ENCODE measurements around the gene ZACN. TPM values are rescaled to one million over a fixed set of nuclear protein-coding genes. Genes with fewer than 3 reads are reported as not detected.

Gene ZACN
- total RNA-seq, 1 donor from 2014 or later = 0.29 TPM

GRCh38 chr17:76102944-76103273, 23.9 kb downstream of the ZACN start:
- Mint-ChIP-seq H3K27me3 (no peaks in the 10 kb centered on the region), H3K4me1 (ENCODE audit: unreplicated experiment) (peaks cover 16% of the 10 kb centered on the region), H3K9me3 (no peaks in the 10 kb centered on the region), H3K4me3 (peak overlapping the region; percentile 93), H3K36me3 (peaks cover 12% of the 10 kb centered on the region), H3K27ac (peak overlapping the region; percentile 93)
- TF ChIP-seq, protein P1, sequence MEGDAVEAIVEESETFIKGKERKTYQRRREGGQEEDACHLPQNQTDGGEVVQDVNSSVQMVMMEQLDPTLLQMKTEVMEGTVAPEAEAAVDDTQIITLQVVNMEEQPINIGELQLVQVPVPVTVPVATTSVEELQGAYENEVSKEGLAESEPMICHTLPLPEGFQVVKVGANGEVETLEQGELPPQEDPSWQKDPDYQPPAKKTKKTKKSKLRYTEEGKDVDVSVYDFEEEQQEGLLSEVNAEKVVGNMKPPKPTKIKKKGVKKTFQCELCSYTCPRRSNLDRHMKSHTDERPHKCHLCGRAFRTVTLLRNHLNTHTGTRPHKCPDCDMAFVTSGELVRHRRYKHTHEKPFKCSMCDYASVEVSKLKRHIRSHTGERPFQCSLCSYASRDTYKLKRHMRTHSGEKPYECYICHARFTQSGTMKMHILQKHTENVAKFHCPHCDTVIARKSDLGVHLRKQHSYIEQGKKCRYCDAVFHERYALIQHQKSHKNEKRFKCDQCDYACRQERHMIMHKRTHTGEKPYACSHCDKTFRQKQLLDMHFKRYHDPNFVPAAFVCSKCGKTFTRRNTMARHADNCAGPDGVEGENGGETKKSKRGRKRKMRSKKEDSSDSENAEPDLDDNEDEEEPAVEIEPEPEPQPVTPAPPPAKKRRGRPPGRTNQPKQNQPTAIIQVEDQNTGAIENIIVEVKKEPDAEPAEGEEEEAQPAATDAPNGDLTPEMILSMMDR (conservative IDR thresholded peaks at IDR 0.05) = no peak
- DNase-seq (ENCODE audit: extremely low spot score, unreplicated experiment) = no peak

GRCh38 chr17:76103274-76104139, 24.5 kb downstream of the ZACN start, which contains the start of gene EXOC7:
EXOC7 (minus strand) TSS chr17:76103787; CDS start chr17:76103692, 95 bp downstream.
- Mint-ChIP-seq H3K27me3 (no peaks in the 10 kb centered on the region), H3K27ac (peak within 1 kb of the TSS; percentile 93)

DNA sequence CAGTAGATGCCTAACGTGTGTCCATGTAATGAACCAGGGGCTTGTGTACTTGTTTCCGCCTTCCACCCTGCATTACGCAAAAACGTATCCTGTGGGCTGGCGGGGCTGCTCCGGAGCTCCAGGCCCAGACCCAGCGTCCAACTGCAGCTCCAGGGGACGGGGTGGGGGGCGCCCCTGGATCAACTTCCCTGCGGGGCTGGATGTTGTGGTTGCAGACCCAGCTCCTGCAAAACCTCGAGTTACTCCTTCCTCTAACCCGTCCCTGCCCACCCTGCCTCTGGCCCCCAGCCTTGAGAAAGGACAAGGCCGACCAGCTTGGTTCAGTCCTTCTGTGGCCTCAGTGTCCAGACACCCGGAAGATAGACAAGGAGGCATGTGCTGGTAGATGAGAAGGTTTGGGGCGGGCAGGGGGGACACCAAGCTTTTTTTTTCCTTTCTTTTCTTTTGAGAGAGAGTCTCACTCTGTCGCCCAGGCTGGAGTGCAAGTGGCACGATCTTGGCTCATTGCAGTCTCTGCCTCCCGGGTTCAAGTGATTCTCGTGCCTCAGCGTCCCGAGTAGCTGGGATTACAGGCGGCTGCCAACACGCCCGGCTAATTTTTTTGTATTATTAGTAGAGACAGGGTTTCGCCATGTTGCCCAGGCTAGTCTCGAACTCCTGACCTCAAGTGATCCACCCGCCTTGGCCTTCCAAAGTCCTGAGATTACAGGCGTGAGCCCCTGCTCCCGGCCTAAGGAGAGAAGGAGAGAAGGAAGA, 25.3 kb downstream of the ZACN start:
- DNase-seq (ENCODE audit: extremely low spot score, unreplicated experiment) = peak; percentile 65
- Mint-ChIP-seq H3K9me3 (no peaks in the 10 kb centered on the region), H3K27ac (peak overlapping the region; percentile 93)

More at GRCh38 chr17:76103274-76104139, 24.5 kb downstream of the ZACN start, which contains the start of gene EXOC7:
- Mint-ChIP-seq H3K4me1 (ENCODE audit: unreplicated experiment) (peaks cover 16% of the 10 kb centered on the region), H3K4me3 (peak within 1 kb of the TSS; percentile 93), H3K9me3 (no peaks in the 10 kb centered on the region), H3K36me3 (peaks cover 12% of the 10 kb centered on the region)
- TF ChIP-seq, protein P1 (conservative IDR thresholded peaks at IDR 0.05) = peak; percentile 42
- DNase-seq (ENCODE audit: extremely low spot score, unreplicated experiment) = peak; percentile 96

GRCh38 chr17:76104896-76105231, 25.9 kb downstream of the ZACN start:
- peaks cover 16% of the 10 kb centered on the region for H3K4me1 Mint-ChIP-seq (ENCODE audit: unreplicated experiment)
- H3K27ac Mint-ChIP-seq = no peak overlapping the region
- no peak for DNase-seq (ENCODE audit: extremely low spot score, unreplicated experiment)
- H3K27me3 Mint-ChIP-seq = no peaks in the 10 kb centered on the region
- no peaks in the 10 kb centered on the region for H3K9me3 Mint-ChIP-seq
- peaks cover 7% of the 10 kb centered on the region for H3K36me3 Mint-ChIP-seq
- H3K4me3 Mint-ChIP-seq = peak overlapping the region; percentile 72
- TF ChIP-seq, protein P1 (conservative IDR thresholded peaks at IDR 0.05) = no peak

More for the DNA sequence above, 25.3 kb downstream of the ZACN start:
- peaks cover 16% of the 10 kb centered on the region for H3K4me1 Mint-ChIP-seq (ENCODE audit: unreplicated experiment)
- TF ChIP-seq, protein P1 (conservative IDR thresholded peaks at IDR 0.05) = no peak
- peak overlapping the region; percentile 93 for H3K4me3 Mint-ChIP-seq
- H3K27me3 Mint-ChIP-seq = no peaks in the 10 kb centered on the region
- H3K36me3 Mint-ChIP-seq = peaks cover 11% of the 10 kb centered on the region

GRCh38 chr17:76106703-76107102, 27.7 kb downstream of the ZACN start:
- Mint-ChIP-seq H3K4me1 (ENCODE audit: unreplicated experiment) (peaks cover 16% of the 10 kb centered on the region), H3K27me3 (no peaks in the 10 kb centered on the region), H3K4me3 (no peak overlapping the region), H3K9me3 (no peaks in the 10 kb centered on the region), H3K36me3 (peaks cover under 1% of the 10 kb centered on the region), H3K27ac (peak overlapping the region; percentile 55)
- DNase-seq (ENCODE audit: extremely low spot score, unreplicated experiment) = no peak
- TF ChIP-seq, protein P1 (conservative IDR thresholded peaks at IDR 0.05) = no peak
